Large intestine (tissue), 12 donors: ENCODE data around the gene ENO4. TPM values are rescaled to one million over a fixed set of nuclear protein-coding genes. Genes with fewer than 3 reads are reported as not detected.

Experiments used
- DNase-seq, 2 donors: peaks; one replicate each; pipeline versions ENCODE4 v3.0.0 to v3.0.0-alpha.2; 2013
- H3K27ac ChIP-seq: one replicate; pipeline ENCODE4 v1.5.1; 2013; ENCODE audit warnings: low read length
- H3K27me3 ChIP-seq: 2 replicates; pipeline ENCODE4 v1.6.1; 2013; ENCODE audit warnings: low read length; ENCODE audit not compliant: control insufficient read depth, insufficient read depth
- H3K36me3 ChIP-seq: 2 replicates; pipeline ENCODE4 v1.6.1; 2013; ENCODE audit warnings: low read length; ENCODE audit not compliant: control insufficient read depth, insufficient read depth
- H3K4me1 ChIP-seq: one replicate; pipeline ENCODE4 v1.6.1; 2013; ENCODE audit warnings: low read length; ENCODE audit not compliant: control insufficient read depth, insufficient read depth
- H3K4me3 ChIP-seq: one replicate; pipeline ENCODE4 v1.5.1; 2013; ENCODE audit warnings: low read length
- H3K9me3 ChIP-seq: one replicate; pipeline ENCODE4 v1.6.1; 2013; ENCODE audit warnings: mild to moderate bottlenecking, low read depth, low read length, moderate library complexity; ENCODE audit not compliant: control insufficient read depth
- WGBS: methylation state at CpG from one replicate; pipeline ENCODE4 v1.1.5; 2013; ENCODE audit warnings: low lambda C conversion rate; ENCODE audit not compliant: insufficient coverage; 5-methylcytosine and 5-hydroxymethylcytosine counted together
- long read RNA-seq, 11 donors: transcript quantifications; one replicate each; lab custom pipeline, GENCODE V29; 2026
- polyA plus RNA-seq: library from polyadenylated mRNA; unstranded; fragments of 120-200 nt; gene quantifications from one replicate; pipeline ENCODE4 v1.2.1, GENCODE V29; 2013

ENO4 gene, protein sequence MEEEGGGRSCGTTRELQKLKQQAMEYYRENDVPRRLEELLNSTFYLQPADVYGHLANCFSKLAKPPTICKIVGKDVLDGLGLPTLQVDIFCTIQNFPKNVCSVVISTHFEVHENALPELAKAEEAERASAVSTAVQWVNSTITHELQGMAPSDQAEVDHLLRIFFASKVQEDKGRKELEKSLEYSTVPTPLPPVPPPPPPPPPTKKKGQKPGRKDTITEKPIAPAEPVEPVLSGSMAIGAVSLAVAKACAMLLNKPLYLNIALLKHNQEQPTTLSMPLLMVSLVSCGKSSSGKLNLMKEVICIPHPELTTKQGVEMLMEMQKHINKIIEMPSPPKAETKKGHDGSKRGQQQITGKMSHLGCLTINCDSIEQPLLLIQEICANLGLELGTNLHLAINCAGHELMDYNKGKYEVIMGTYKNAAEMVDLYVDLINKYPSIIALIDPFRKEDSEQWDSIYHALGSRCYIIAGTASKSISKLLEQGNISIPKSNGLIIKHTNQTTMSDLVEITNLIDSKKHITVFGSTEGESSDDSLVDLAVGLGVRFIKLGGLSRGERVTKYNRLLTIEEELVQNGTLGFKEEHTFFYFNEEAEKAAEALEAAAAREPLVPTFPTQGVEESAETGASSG
- polyA plus RNA-seq, result 1.1 TPM
- long read RNA-seq, donor 1, result 0 reads
- long read RNA-seq, donor 2, result 0 reads
- long read RNA-seq, donor 3, result 0 reads
- long read RNA-seq, donor 4, result 0 reads
- long read RNA-seq, donor 5, result 0 reads
- long read RNA-seq, donor 6, result 0 reads
- long read RNA-seq, donor 7, result 0 reads
- long read RNA-seq, donor 8, result 0 reads
- long read RNA-seq, donor 9, result 0 reads
- long read RNA-seq, donor 10, result 0 reads
- long read RNA-seq, donor 11, result 0 reads

DNA sequence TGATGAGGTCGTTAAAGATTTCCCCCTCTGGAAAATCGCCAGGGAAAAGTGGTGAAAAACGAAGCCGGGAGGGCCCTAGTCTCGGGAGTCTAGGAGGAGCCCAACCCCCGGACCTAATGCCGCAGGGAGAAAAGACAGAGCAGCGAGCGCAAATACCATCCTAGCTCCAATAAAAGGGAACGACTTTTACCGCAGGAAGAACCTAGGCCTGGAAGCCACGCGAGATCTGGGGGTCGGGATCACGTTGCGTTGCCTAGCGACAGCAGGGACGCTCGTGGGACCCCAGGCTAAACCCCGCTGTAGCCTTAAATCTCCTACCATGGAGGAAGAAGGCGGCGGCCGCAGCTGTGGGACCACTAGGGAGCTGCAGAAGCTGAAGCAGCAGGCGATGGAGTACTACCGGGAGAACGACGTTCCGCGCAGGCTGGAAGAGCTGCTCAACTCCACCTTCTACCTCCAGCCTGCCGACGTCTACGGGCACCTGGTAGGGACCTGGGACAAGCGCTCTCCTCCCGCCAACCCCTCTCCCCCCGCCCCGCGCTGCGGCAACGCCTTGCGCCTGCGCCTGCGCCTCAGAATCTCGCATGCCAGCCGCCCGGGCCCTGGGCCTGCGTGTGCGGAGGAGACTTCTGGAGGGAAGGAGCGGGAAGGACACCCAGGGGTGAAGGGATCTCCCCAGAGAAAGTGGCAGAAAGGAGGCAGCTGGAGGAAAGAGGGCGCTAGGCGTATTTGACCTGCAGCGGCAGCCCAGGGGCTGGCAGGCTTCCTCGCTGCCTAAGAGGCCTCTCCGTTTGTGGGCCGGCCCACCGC lies at the start of gene ENO4:
ENO4 (plus strand) TSS at position 252 of the 810 bp plus-strand sequence; CDS start at position 320, 68 bp downstream.
- DNase-seq, result peak; percentile 81 to 93
- Histone ChIP-seq H3K9me3 (no peaks in the 10 kb centered on the region), H3K27me3 (no peaks in the 10 kb centered on the region), H3K27ac (peak within 1 kb of the TSS; percentile 66), H3K4me3 (peak within 1 kb of the TSS; percentile 89), H3K36me3 (no peaks in the 10 kb centered on the region), H3K4me1 (peaks cover 15% of the 10 kb centered on the region)
- no CpG with 5 or more reads among the region's 55 CpGs for WGBS

DNA sequence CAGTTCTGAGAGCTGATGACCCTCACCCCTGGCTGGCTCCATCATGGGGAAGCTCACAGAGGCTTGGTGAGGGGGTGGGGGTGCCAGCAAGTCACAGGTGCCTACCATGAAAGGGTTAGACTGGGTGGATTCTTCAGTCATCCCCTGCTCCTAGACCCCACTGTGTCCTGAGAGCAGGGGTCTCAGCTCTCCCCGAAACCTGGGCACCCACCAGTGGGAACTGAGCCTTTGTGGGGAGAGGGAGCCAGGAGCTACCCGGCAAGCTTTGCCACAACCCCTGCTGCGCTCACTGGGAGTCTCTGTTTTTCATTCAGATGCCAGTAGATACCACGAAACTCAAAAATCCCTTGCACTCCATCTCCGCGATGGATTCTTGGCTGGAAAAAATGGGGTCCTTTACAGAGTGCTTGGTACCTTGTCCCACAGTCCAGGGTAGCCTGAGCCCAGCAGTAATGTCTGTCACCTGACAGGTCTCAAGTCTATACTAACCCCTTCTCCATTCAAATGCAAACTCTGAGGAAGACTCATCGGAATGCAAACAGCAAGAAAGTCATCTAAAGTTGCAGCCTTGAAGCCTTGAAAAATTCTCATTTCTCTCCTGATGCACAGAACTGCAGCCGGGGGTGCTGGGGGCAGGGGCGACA lies 48.9 kb upstream of the ENO4 start:
- Histone ChIP-seq H3K27me3 (peaks cover 12% of the 10 kb centered on the region), H3K36me3 (no peaks in the 10 kb centered on the region), H3K4me3 (no peak overlapping the region), H3K4me1 (no peaks in the 10 kb centered on the region), H3K27ac (no peak overlapping the region), H3K9me3 (no peaks in the 10 kb centered on the region)
- DNase-seq, result no peak
- no CpG with 5 or more reads among the region's 9 CpGs for WGBS

DNA sequence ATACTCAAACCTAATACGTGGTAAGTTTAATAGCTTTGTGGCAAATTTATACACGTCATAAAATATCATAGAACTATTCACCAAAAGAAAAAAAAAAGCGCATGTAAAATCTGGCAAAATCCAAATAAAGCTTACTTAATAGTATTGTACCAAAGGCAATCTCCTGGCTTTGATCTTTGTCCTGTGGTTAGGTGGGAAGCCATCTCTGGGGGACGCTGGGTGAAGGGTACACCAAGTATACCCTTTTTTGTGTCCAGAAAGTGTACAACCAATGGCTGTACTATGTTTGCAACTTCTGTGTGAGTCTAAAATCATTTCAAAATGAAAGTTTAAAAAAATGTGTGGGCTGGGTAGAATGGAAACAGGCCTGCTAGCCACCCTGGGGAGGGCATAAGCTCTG lies 47.6 kb upstream of the ENO4 start:
- Histone ChIP-seq H3K4me1 (no peaks in the 10 kb centered on the region), H3K27me3 (peaks cover 9% of the 10 kb centered on the region), H3K27ac (no peak overlapping the region), H3K4me3 (no peak overlapping the region), H3K9me3 (no peaks in the 10 kb centered on the region), H3K36me3 (no peaks in the 10 kb centered on the region)
- 87% methylated on average over 3 of the region's 4 CpGs for WGBS
- DNase-seq, result no peak

DNA sequence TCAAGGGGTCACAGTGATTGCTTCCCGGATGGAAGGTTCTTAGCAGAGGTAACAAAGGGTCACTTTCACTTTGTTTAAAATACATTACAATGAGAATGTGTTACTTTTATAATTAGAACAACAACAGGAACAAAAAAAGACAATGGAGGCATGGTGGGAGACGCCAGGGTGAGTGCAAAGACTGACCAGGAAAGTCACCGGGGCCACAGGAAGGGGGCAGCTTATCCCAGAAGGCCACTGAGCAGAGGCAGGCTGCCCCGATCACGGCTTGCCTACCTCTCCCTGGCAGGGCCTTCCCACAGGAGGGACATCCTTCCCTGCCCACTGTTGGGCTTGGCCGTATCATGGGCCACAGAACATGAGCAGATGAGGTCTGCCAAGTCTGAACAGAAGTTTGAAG lies 46.8 kb upstream of the ENO4 start:
- no CpG with 5 or more reads among the region's 6 CpGs for WGBS
- Histone ChIP-seq H3K36me3 (no peaks in the 10 kb centered on the region), H3K4me1 (no peaks in the 10 kb centered on the region), H3K27me3 (peaks cover 4% of the 10 kb centered on the region), H3K27ac (no peak overlapping the region), H3K9me3 (no peaks in the 10 kb centered on the region), H3K4me3 (no peak overlapping the region)
- no peak for DNase-seq

DNA sequence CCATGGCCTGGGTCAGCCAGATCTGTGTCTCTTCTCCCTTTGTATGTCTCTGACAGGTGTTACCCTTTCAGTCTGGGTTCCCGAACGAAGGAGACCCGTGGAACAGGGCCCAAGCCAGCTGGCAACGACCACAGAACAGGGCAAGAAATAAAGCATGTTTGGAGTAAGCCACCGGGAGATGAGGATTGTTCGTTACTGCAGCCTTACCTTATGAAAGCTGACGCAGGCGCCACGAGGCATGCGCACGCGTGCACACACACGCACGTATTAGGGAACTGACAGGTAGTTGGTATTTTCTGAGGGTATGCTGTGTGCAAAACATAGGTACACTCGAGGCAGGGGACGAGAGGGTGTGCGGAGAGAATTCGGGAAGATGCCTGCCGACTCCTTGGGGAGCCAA lies 46.4 kb upstream of the ENO4 start:
- Histone ChIP-seq H3K9me3 (no peaks in the 10 kb centered on the region), H3K27ac (no peak overlapping the region), H3K4me3 (no peak overlapping the region), H3K27me3 (peaks cover 5% of the 10 kb centered on the region), H3K4me1 (no peaks in the 10 kb centered on the region), H3K36me3 (no peaks in the 10 kb centered on the region)
- no peak for DNase-seq
- WGBS, result no CpG with 5 or more reads among the region's 19 CpGs

DNA sequence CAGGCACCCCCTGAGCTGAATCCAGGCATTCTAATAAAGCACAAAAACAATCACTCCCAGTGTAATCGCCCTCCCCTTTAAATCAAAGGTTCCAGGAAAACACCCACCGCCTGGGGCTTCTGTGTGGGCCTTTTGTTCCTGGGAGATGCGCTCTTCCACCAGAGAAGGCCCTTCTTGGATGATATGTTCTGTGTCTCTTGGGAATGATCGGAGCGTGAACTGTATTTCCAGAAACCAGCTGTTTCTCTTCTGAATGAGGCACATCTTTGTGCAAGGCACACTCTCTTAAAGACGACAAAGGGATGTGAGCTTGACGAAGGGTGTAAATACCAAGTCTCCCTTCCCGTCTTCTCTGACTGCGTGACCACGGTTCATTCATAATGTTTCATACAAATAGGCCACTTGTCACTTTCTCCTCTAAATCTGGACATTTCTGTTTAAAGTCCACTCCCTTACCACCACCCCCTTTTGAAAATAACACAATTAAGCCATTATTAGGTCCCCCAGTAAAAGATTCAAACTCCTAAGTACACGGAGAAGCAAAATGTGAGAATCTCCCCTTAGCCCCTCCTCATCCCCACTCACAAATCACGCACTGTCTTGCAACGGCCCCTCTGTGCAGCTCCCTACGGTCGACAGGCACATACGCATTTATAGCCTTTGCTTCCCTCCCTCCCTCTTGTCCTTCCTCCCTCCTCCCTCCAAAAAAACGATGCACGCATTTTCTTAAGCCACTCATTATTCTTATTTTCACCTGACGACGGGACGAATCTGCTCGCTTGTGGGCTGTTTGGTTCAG lies 45.6 kb upstream of the ENO4 start:
- no peak overlapping the region for H3K27ac ChIP-seq
- H3K36me3 ChIP-seq, result no peaks in the 10 kb centered on the region
- 85% methylated on average over 6 of the region's 22 CpGs for WGBS
- no peak for DNase-seq
- peaks cover 5% of the 10 kb centered on the region for H3K27me3 ChIP-seq
- H3K4me3 ChIP-seq, result no peak overlapping the region
- H3K9me3 ChIP-seq, result no peaks in the 10 kb centered on the region
- H3K4me1 ChIP-seq, result no peaks in the 10 kb centered on the region

DNA sequence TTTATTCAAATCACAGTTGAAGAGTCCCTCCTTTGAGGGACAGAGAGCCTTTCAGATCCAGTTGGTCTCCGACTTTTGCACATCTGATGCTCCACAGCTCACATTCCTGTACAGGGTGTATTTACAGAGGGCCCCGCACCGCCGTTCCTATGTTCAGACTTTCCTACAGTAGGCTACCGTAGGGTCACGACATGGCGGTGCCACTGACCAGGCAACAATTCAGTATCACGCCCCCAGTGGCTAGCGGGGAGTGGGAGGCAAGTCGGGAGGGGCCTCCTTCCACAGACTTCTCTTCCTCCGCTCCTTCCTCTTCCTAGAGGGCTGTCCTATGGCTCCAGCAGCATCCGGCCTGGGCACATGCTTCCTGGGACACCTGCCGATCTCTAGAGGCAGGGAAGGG lies 40.6 kb upstream of the ENO4 start:
- Histone ChIP-seq H3K4me3 (no peak overlapping the region), H3K36me3 (no peaks in the 10 kb centered on the region), H3K27ac (no peak overlapping the region), H3K4me1 (no peaks in the 10 kb centered on the region), H3K27me3 (peaks cover 14% of the 10 kb centered on the region), H3K9me3 (no peaks in the 10 kb centered on the region)
- DNase-seq, result no peak
- no CpG with 5 or more reads among the region's 13 CpGs for WGBS

DNA sequence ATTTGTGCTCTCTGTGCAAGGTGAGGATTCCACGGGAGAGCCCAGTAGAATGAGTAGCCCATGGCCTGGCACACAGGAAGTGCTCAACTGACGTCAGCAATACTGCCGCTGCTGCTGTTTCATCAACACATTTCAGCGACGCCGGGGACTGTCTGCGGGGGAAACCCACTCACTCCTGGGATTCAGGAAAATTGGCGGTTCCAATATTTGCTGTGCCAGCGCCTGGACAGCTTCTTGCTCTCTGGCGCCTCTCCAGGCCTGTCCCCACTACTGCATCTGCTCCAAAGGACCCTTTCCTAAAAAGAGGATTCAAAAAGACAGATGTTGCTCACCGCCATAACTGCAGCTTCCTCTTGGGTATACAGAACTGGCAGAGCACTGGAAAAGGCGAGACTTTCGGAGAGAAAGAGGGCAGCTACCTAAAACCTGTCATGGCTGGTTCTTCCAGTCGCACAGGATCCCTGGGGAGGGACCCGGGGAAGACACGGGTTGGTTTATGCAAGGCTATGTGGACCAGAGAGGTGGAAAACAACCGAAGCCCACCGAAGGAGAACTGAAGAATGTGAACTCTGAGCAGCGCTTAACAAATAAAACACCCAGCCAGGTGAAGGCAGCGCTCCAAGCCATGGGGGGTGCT lies 39.7 kb upstream of the ENO4 start:
- H3K27ac ChIP-seq, result no peak overlapping the region
- H3K9me3 ChIP-seq, result no peaks in the 10 kb centered on the region
- no peaks in the 10 kb centered on the region for H3K4me1 ChIP-seq
- no peak overlapping the region for H3K4me3 ChIP-seq
- WGBS, result 35% methylated on average over 2 of the region's 20 CpGs
- H3K36me3 ChIP-seq, result no peaks in the 10 kb centered on the region
- no peak for DNase-seq
- peaks cover 14% of the 10 kb centered on the region for H3K27me3 ChIP-seq

DNA sequence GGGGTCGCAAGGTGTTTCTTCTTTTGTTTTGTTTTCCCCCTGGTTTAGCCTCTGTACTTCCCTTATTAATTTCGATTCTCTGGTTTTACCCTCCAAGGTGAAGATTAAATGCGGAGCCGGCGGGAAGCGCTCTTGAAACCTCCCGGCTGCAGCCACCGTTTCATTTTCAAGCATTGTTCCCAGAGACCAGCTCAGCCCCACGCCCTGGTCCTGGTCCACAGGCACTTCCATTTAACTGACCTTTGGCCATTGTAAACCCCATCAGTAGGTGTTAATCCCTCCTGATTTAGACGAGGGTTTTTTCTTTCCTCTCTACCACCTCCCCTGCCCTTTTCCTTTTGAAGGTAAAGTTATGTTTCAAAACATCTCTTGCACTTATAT lies 39.2 kb upstream of the ENO4 start:
- peaks cover 14% of the 10 kb centered on the region for H3K27me3 ChIP-seq
- H3K36me3 ChIP-seq, result no peaks in the 10 kb centered on the region
- DNase-seq, result peak in 1 of 2 donors; percentile 28
- no peaks in the 10 kb centered on the region for H3K4me1 ChIP-seq
- H3K4me3 ChIP-seq, result no peak overlapping the region
- H3K27ac ChIP-seq, result no peak overlapping the region
- 27% methylated on average over 5 of the region's 10 CpGs for WGBS
- no peaks in the 10 kb centered on the region for H3K9me3 ChIP-seq
